Stimulated activated CD8-positive, alpha-beta memory T cell treated with anti-CD3 and anti-CD28 coated beads, Interleukin-15, amount 100 ng/mL, for 48 hours (primary cell): ENCODE data around the gene GABBR2.

Source experiments
- DNase-seq, 2 donors: peaks; one replicate each; pipeline ENCODE4 v3.0.0-alpha.2; 2020; ENCODE audit warnings: low read depth in 2 of 2

The GABBR2 gene

DNA sequence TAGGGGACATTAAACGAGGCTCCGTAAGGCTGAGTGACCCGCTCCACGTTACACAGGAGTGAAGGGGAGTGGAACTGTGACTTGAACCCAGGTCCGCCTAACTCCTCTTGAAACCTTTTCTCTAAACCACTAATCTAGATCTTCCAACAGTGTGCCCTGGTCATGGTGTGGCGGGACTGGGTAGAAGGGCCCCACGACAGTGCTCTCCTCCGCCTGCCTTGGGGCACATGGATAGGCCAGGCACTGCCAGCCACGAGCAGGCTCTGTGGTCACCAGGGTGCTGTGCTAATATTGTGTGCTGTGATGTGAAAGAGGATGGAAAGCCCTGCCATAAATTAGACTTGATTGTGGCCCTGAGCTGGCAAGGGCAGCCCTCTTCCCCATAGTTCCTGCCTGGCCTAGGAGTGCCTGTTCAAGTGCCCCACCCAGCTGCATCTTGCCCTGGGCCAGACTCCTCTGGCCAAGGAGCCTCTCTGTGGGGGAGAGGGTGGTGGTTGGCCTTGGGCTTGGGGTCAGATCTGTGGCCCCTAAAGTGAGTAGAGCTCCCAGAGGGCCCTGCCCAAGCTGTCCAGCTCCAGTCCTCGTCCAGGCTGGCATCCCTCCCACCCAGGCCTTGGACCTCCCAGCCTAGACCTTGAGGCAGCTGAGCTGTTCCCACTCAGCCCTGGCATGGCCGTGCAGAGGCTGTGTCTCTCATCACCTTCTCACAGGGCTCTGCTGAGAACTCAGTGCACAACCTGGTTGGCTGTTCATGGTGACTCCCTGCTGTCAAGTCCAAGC is 385.5 kb downstream of the GABBR2 start:
- DNase-seq = no peak

- DNase-seq = no peak
Observed at GRCh38 chr9:98321269-98321668, 387.5 kb downstream of the GABBR2 start.

- no peak for DNase-seq
Observed at GRCh38 chr9:98318834-98319478, 389.8 kb downstream of the GABBR2 start.

GRCh38 chr9:98318041-98318790 is 390.5 kb downstream of the GABBR2 start:
- DNase-seq = no peak

DNA sequence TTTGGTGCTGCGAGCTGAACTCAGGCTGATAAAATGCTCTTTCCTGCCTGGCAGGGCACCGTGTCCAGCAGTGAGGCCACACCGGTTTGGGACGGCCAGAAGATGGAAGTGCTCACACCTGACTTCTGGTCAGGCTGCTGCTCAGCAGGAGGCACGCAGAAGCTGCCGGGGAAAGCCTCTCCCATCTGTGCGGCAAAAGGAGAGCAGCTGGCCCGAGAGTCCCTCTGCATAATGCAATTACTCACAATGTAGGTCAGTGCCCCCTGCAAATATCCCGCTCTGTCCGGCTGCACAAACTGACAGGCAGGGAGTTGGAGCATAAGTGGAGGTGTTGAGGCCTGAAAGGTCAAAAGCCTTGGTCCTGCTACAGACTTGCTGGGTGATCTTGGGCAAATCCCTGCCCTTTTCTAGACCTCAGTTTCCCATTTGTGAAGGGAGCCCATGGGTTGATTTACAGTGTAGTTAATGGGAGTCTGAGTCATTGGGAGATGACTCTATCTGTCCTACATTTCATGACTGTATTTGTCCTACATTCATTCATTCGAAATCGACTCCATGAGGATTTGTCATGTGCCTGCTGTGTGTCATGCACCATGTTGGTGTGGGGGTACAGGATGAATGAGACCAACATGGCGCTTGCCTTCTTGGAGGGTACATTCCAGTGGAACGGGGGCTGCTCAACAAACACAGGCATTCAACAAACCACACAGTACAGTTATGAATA is 391.4 kb downstream of the GABBR2 start:
- DNase-seq = no peak

- no peak for DNase-seq
Observed at GRCh38 chr9:98316445-98317133, 392.1 kb downstream of the GABBR2 start.

DNA sequence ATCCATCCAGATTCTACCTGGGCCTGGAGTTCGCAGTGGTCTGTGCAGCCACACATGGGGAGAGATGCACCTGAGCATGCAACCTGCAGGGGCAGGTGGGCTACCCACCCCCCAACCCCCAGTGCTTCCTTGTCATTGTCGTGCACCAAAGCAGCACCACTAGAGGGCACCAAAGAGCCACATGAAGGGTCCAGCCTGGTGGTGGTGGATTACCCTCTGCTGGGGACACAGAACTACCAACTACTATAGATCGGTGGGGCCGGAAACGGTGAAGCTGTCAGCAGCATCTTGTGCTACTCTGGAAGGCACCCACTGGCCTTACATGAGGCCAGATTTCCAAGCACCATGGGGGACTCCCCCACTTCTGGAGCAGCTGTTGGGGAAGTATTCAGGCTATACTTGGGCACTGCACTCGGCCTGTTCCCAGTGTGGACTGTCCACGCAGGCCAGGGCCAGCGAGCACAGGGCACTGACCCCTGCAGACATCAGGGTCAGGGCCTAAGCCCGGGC is 393.1 kb downstream of the GABBR2 start:
- DNase-seq = peak; percentile 55

DNA sequence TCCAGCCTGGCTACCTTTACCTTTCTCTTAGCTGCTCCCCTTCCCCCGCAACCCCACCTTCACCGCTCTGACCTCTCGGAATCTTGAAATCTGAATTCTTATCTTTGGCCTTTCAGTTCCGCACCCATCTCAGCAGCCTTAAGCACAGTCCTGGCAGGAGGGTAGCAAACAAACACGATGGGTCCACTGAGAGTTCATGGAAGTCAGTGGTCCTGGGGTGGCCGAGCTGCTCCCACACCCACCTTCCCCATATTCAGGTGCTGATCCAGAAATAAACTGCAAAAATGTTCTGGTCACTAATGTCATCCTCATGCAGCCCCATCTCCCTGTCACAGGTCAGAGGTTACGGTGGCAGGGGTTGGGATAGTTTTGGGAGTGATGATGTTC is 393.7 kb downstream of the GABBR2 start:
- no peak for DNase-seq

DNA sequence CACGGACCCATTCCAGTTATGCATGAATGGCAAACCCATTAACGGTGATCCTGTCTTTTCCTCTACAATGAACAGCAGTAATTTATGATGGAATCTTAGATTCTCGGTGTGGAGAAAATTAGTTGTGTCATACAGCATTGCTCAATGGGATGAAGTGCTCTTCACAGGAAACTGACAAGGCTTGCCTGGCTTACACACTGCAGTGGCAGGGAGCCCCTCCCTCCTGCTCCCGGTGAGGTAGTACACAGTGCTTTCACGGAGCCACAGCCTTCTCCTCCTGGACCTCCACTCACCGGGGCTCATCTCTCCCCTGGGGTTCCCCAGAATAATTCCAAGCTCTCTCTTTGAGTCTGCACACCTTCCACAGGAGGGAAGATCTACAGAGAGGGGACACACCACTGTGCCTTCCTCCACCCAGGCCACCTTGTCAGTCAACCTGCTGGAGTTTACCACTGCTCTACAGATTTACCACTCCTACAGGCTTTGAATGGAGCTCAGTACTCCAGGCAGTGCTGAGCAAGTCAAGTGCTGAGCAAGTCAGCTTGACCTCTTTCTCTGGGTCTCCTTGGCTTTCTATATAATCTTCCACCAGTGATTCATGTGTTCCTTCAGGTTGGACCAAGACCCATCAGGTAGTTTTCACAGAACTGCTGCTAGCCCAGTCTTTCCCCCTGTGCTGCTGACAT is 394.2 kb downstream of the GABBR2 start:
- no peak for DNase-seq

DNA sequence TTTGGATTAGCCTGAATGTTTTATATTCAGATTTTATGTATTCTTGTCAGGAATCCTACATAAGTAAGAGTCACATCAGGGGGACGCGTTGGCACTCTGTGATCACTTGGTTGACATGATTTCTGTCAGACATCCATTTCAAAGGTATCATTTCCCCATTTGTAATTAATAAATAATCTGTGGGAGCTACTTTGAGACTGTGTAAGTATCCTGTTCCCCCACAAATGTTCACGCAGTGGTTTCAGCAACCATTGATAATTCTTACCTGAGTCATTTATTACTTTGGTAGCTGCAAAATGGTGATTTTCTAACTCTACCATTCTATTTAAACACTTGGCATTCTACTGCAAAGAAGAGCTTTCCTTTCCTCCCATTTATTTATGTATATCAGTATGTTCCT is 396.4 kb downstream of the GABBR2 start:
- DNase-seq = no peak

- no peak for DNase-seq
Observed at GRCh38 chr9:98311541-98311940, 397.2 kb downstream of the GABBR2 start.

DNA sequence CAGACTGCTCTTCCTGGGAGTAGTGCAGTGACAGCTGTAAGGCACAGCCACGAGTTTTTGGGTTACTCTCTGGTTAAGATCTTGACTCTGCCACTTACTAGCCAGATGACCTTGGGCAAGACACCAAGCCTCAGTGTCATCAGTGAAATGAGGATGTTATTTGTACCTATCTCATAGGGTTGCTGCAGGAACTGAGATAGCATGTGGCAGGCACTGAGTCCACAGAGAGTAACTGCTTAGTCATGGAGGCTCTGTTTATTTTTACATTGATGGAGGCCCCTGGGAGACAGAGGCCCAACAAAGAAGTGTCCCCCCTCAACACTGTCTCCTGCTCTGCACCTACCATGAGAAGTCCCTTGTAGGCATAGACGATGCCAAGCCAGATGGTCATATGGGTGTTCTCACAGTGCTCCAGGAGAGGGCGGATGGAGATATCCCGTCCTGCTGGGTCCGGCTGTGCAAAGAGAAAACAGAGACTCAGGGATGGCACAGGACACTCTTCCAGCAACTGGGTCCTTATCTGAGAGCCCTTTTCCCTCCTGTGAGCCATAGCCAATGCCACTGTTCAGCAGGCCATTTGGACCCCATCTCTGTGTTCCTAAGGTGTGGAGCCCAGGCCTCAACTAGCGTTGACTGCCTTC is 397.9 kb downstream of the GABBR2 start:
- no peak for DNase-seq

DNA sequence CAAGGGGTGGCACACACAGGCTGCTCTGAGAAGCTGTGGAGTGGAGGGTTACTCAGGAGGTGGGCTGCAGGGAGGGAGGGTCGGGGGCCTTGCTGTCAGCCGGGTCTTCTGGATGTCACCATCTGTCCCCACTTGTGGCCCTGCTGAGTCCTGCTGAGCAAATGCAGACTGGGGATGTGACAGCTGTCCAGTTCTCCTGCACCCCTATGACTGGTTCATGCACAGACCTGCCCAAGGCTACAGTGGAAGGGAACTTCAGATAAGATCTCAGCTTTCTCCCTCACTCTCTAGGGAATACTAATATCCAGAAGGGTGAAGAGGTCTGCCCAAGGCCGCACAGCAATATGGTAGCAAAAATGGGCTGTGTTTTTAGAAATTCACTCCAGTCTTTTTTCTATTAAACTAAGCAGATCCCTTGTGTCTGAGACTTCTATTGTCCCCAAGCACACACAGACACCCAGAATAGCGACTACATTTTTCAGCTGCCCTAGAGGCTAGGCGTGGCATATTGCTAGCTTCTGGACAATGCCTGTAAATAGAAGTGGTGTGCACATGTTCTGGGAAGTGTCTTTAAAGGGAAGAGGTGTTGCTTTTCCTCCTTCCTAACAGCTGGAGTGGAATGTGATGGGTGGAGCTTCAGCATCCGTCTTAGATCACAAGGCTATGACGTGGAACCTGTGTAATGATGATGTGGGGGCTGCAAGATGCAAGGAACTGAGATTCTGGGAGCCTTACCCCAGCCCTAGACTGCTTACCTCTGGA is 402.2 kb downstream of the GABBR2 start:
- no peak for DNase-seq

GRCh38 chr9:98304381-98304780 is 404.4 kb downstream of the GABBR2 start:
- no peak for DNase-seq

DNA sequence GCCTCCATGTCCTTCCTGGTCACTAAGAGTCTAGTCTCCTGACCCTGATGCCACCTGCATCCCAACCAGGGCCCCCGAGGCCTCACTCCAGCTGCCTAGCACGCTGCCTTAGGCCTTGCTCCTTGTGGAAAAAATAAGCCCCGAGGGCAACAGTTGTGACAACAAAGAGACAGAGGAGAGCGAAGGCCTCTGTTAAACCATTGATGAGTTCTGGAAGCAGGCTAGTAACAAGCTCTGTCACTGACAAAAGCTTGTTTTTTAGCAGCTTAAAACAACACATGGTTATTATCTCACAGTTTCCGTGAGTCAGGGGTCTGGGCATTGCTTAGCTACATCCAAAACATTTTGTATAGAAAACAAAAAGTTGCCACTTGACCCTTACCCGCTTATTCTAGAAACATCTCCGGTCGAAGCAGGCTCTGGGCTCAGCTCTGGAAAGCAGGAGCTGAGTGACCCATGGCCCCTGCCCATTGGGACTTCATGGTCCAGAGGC is 405.1 kb downstream of the GABBR2 start:
- no peak for DNase-seq

GRCh38 chr9:98302938-98303632 is 405.6 kb downstream of the GABBR2 start:
- no peak for DNase-seq

- DNase-seq = no peak
Observed at GRCh38 chr9:98302150-98302549, 406.6 kb downstream of the GABBR2 start.

GRCh38 chr9:98300611-98301010 is 408.1 kb downstream of the GABBR2 start:
- no peak for DNase-seq

- DNase-seq = no peak
Observed at GRCh38 chr9:98298476-98298875, 410.3 kb downstream of the GABBR2 start.
